Naive thymus-derived CD4-positive, alpha-beta T cell (primary cell): ENCODE measurements around the gene ZDBF2. TPM values are rescaled to one million over a fixed set of nuclear protein-coding genes. Genes with fewer than 3 reads are reported as not detected.

ENCODE experiments used
- ATAC-seq: fragments of 150-1000 bp; cut with Tn5 transposase; 2 replicates; pipeline ENCODE4 v1.10.0; 2021; ENCODE audit warnings: mild to moderate bottlenecking, moderate library complexity
- CTCF ChIA-PET: fragments of 350-600 bp; sonication (Branson Sonifier 250); formaldehyde crosslinking; loops from one replicate; lab custom pipeline; 2021; ENCODE audit warnings: antibody characterized with exemption; lab: Charles Lee
- POLR2A ChIA-PET: fragments of 350-600 bp; sonication (Branson Sonifier 250); formaldehyde crosslinking; loops from one replicate; lab custom pipeline; 2021; ENCODE audit warnings: antibody characterized with exemption, inconsistent platforms; lab: Charles Lee
- DNase-seq, 9 donors: peaks; one replicate each; pipeline versions ENCODE4 v3.0.0 to v3.0.0-alpha.2; 2020 to 2022; ENCODE audit warnings: mixed read lengths in 1 of 9
- H3K27ac ChIP-seq: one replicate; pipeline ENCODE4 v1.7.0; 2013; ENCODE audit warnings: mild to moderate bottlenecking, low read depth, low read length, moderate library complexity
- H3K27me3 ChIP-seq, 2 donors: one replicate each; pipeline ENCODE4 v1.7.0; 2013; ENCODE audit warnings: low read length in 2 of 2, mild to moderate bottlenecking in 2 of 2, moderate library complexity in 2 of 2; ENCODE audit not compliant: control insufficient read depth in 2 of 2, insufficient read depth in 2 of 2
- H3K36me3 ChIP-seq, 3 experiments: 1 replicate in 2 of 3; 2 replicates in 1 of 3; pipeline ENCODE4 v1.7.0; 2013; ENCODE audit warnings: low read length in 3 of 3, mild to moderate bottlenecking in 3 of 3, moderate library complexity in 1 of 3; ENCODE audit not compliant: insufficient read depth in 3 of 3, control insufficient read depth in 2 of 3
- H3K4me1 ChIP-seq, 2 donors: one replicate each; pipeline ENCODE4 v1.7.0; 2013; ENCODE audit warnings: low read length in 2 of 2, mild to moderate bottlenecking in 2 of 2, moderate library complexity in 1 of 2; ENCODE audit not compliant: control insufficient read depth in 2 of 2, insufficient read depth in 2 of 2
- H3K4me3 ChIP-seq: 2 replicates; pipeline ENCODE4 v1.7.0; 2013; ENCODE audit warnings: mild to moderate bottlenecking, low read length
- H3K9me3 ChIP-seq, 3 experiments: 1 replicate in 2 of 3; 2 replicates in 1 of 3; pipeline ENCODE4 v1.7.0; 2013; ENCODE audit warnings: low read length in 3 of 3; ENCODE audit not compliant: control insufficient read depth in 2 of 3
- H3K27ac Mint-ChIP-seq, 9 donors: one replicate each; pipeline ENCODE4 v1.8.0; 2020 to 2022; ENCODE audit warnings: mixed read lengths in 9 of 9, mild to moderate bottlenecking in 8 of 9, moderate library complexity in 5 of 9, inconsistent platforms in 2 of 9
- H3K27me3 Mint-ChIP-seq, 5 donors: one replicate each; pipeline ENCODE4 v1.8.0; 2021 to 2022; ENCODE audit warnings: mixed read lengths in 5 of 5, mild to moderate bottlenecking in 1 of 5
- H3K36me3 Mint-ChIP-seq, 5 donors: one replicate each; pipeline ENCODE4 v1.8.0; 2020 to 2022; ENCODE audit warnings: mixed read lengths in 5 of 5, mild to moderate bottlenecking in 3 of 5, inconsistent platforms in 1 of 5
- H3K4me1 Mint-ChIP-seq, 7 donors: one replicate each; pipeline ENCODE4 v1.8.0; 2020 to 2022; ENCODE audit warnings: mixed read lengths in 7 of 7, mild to moderate bottlenecking in 3 of 7, inconsistent platforms in 1 of 7
- H3K4me3 Mint-ChIP-seq, 10 donors: one replicate each; pipeline ENCODE4 v1.8.0; 2020 to 2022; ENCODE audit warnings: mild to moderate bottlenecking in 10 of 10, mixed read lengths in 10 of 10, moderate library complexity in 6 of 10, inconsistent platforms in 2 of 10
- H3K9me3 Mint-ChIP-seq, 11 donors: one replicate each; pipeline ENCODE4 v1.8.0; 2020 to 2022; ENCODE audit warnings: mixed read lengths in 11 of 11, mild to moderate bottlenecking in 4 of 11, inconsistent platforms in 1 of 11, moderate library complexity in 1 of 11
- intact Hi-C, 2 donors: fragments of 100-400 bp; cut with micrococcal nuclease; formaldehyde crosslinking; loops; one replicate each; pipeline ENCODE4 v1.15.1; 2023
- polyA plus RNA-seq, 2 donors: library from polyadenylated mRNA; unstranded; fragments of 300-500 nt; fragmentation: Illumina TruSeq; gene quantifications; one replicate each; pipeline ENCODE4 v1.2.3, GENCODE V29; 2021
- total RNA-seq, 6 experiments: library from RNA in 5 of 6; stranded (reverse) in 5 of 6; gene quantifications; 1 replicate in 5 of 6; 2 replicates in 1 of 6; pipeline ENCODE4 v1.2.3 and lab custom pipeline; 2021 to 2026

Gene ZDBF2
- total and polyA plus RNA-seq, 7 experiments from 2014 or later: 4.4 to 22.4 (median 15.7) TPM

- no peaks in the 10 kb centered on the region for H3K36me3 ChIP-seq
- no peak for ATAC-seq
- H3K4me3 ChIP-seq: no peak overlapping the region
- intact Hi-C loops: no loop called here
- no peak overlapping the region for H3K27ac Mint-ChIP-seq
- DNase-seq: no peak
- H3K9me3 ChIP-seq: no peaks in the 10 kb centered on the region
- H3K27ac ChIP-seq: no peak overlapping the region
- H3K4me1 ChIP-seq: no peaks in the 10 kb centered on the region
- no peaks in the 10 kb centered on the region for H3K36me3 Mint-ChIP-seq
- peaks cover 0 to 5% (median 0%) of the 10 kb centered on the region in 11 donors for H3K9me3 Mint-ChIP-seq
- no peak overlapping the region for H3K4me3 Mint-ChIP-seq
- H3K4me1 Mint-ChIP-seq: no peaks in the 10 kb centered on the region
- POLR2A ChIA-PET: no interaction called here
- no peaks in the 10 kb centered on the region for H3K27me3 ChIP-seq
- peaks cover 0 to 18% (median 4%) of the 10 kb centered on the region in 5 donors for H3K27me3 Mint-ChIP-seq
- CTCF ChIA-PET: no interaction called here
These were observed 54.5 kb downstream of the ZDBF2 start for GRCh38 chr2:206328974-206329373.

- H3K36me3 Mint-ChIP-seq: no peaks in the 10 kb centered on the region
- H3K9me3 Mint-ChIP-seq: peaks cover 0 to 3% (median 0%) of the 10 kb centered on the region in 11 donors
- Histone ChIP-seq H3K4me3 (no peak overlapping the region), H3K36me3 (no peaks in the 10 kb centered on the region), H3K27me3 (no peaks in the 10 kb centered on the region), H3K9me3 (no peaks in the 10 kb centered on the region), H3K27ac (no peak overlapping the region), H3K4me1 (no peaks in the 10 kb centered on the region)
- no peak for DNase-seq
- intact Hi-C loops: no loop called here
- H3K4me1 Mint-ChIP-seq: no peaks in the 10 kb centered on the region
- CTCF ChIA-PET: no interaction called here
- ATAC-seq: no peak
- H3K27me3 Mint-ChIP-seq: peaks cover 0 to 13% (median 0%) of the 10 kb centered on the region in 5 donors
- H3K27ac Mint-ChIP-seq: no peak overlapping the region
- POLR2A ChIA-PET: no interaction called here
- H3K4me3 Mint-ChIP-seq: no peak overlapping the region
These were observed 62.4 kb downstream of the ZDBF2 start for GRCh38 chr2:206336861-206337260.

GRCh38 chr2:206337956-206338355 lies 63.5 kb downstream of the ZDBF2 start:
- Histone ChIP-seq H3K4me3 (no peak overlapping the region), H3K27ac (no peak overlapping the region), H3K27me3 (no peaks in the 10 kb centered on the region), H3K4me1 (no peaks in the 10 kb centered on the region), H3K36me3 (no peaks in the 10 kb centered on the region), H3K9me3 (no peaks in the 10 kb centered on the region)
- Mint-ChIP-seq H3K4me1 (no peaks in the 10 kb centered on the region), H3K27ac (no peak overlapping the region), H3K36me3 (no peaks in the 10 kb centered on the region), H3K27me3 (peaks cover 0 to 12% (median 2%) of the 10 kb centered on the region in 5 donors), H3K9me3 (peaks cover 0 to 3% (median 0%) of the 10 kb centered on the region in 11 donors), H3K4me3 (no peak overlapping the region)
- ChIA-PET CTCF (no interaction called here), POLR2A (no interaction called here)
- DNase-seq: no peak
- ATAC-seq: no peak
- intact Hi-C loops: no loop called here

- no peak for ATAC-seq
- no peak overlapping the region for H3K27ac Mint-ChIP-seq
- H3K4me1 ChIP-seq: no peaks in the 10 kb centered on the region
- peaks cover 4 to 19% (median 9%) of the 10 kb centered on the region in 5 donors for H3K27me3 Mint-ChIP-seq
- intact Hi-C loops: no loop called here
- peaks cover 0 to 11% (median 0%) of the 10 kb centered on the region in 11 donors for H3K9me3 Mint-ChIP-seq
- H3K36me3 ChIP-seq: no peaks in the 10 kb centered on the region
- POLR2A ChIA-PET: no interaction called here
- H3K4me3 Mint-ChIP-seq: no peak overlapping the region
- H3K4me3 ChIP-seq: no peak overlapping the region
- H3K9me3 ChIP-seq: no peaks in the 10 kb centered on the region
- CTCF ChIA-PET: no interaction called here
- no peaks in the 10 kb centered on the region for H3K4me1 Mint-ChIP-seq
- H3K27me3 ChIP-seq: no peaks in the 10 kb centered on the region
- H3K36me3 Mint-ChIP-seq: peaks cover 0 to 10% (median 0%) of the 10 kb centered on the region in 5 donors
- no peak for DNase-seq
- H3K27ac ChIP-seq: no peak overlapping the region
These were observed 66.9 kb downstream of the ZDBF2 start for GRCh38 chr2:206341396-206341795.

- ChIA-PET POLR2A (no interaction called here), CTCF (no interaction called here)
- Histone ChIP-seq H3K27ac (no peak overlapping the region), H3K4me3 (no peak overlapping the region), H3K36me3 (no peaks in the 10 kb centered on the region), H3K4me1 (no peaks in the 10 kb centered on the region), H3K27me3 (no peaks in the 10 kb centered on the region), H3K9me3 (no peaks in the 10 kb centered on the region)
- intact Hi-C loops: no loop called here
- Mint-ChIP-seq H3K27me3 (peaks cover 4 to 19% (median 11%) of the 10 kb centered on the region in 5 donors), H3K36me3 (peaks cover 0 to 10% (median 0%) of the 10 kb centered on the region in 5 donors), H3K27ac (no peak overlapping the region), H3K4me1 (no peaks in the 10 kb centered on the region), H3K9me3 (peaks cover 0 to 11% (median 0%) of the 10 kb centered on the region in 11 donors), H3K4me3 (no peak overlapping the region)
- DNase-seq (no peak), ATAC-seq (no peak)
These were observed 68.7 kb downstream of the ZDBF2 start for GRCh38 chr2:206343144-206343543.

GRCh38 chr2:206343816-206344215 lies 69.4 kb downstream of the ZDBF2 start:
- no peak overlapping the region for H3K27ac Mint-ChIP-seq
- peaks cover 0 to 10% (median 0%) of the 10 kb centered on the region in 5 donors for H3K36me3 Mint-ChIP-seq
- Histone ChIP-seq H3K4me1 (no peaks in the 10 kb centered on the region), H3K36me3 (no peaks in the 10 kb centered on the region), H3K27ac (no peak overlapping the region), H3K27me3 (no peaks in the 10 kb centered on the region), H3K9me3 (no peaks in the 10 kb centered on the region), H3K4me3 (no peak overlapping the region)
- CTCF ChIA-PET: no interaction called here
- intact Hi-C loops: no loop called here
- POLR2A ChIA-PET: no interaction called here
- no peaks in the 10 kb centered on the region for H3K4me1 Mint-ChIP-seq
- peaks cover 4 to 19% (median 15%) of the 10 kb centered on the region in 5 donors for H3K27me3 Mint-ChIP-seq
- peaks cover 0 to 11% (median 1%) of the 10 kb centered on the region in 11 donors for H3K9me3 Mint-ChIP-seq
- no peak overlapping the region for H3K4me3 Mint-ChIP-seq
- DNase-seq: no peak
- ATAC-seq: no peak

GRCh38 chr2:206345606-206346005 lies 71.1 kb downstream of the ZDBF2 start:
- peaks cover under 1 to 20% (median 15%) of the 10 kb centered on the region in 5 donors for H3K27me3 Mint-ChIP-seq
- Histone ChIP-seq H3K36me3 (no peaks in the 10 kb centered on the region), H3K27ac (no peak overlapping the region), H3K4me3 (no peak overlapping the region), H3K9me3 (no peaks in the 10 kb centered on the region), H3K4me1 (no peaks in the 10 kb centered on the region), H3K27me3 (no peaks in the 10 kb centered on the region)
- no peak overlapping the region for H3K27ac Mint-ChIP-seq
- H3K9me3 Mint-ChIP-seq: peaks cover 0 to 12% (median 9%) of the 10 kb centered on the region in 11 donors
- intact Hi-C loops: no loop called here
- peaks cover 0 to 10% (median 0%) of the 10 kb centered on the region in 5 donors for H3K36me3 Mint-ChIP-seq
- DNase-seq: no peak
- CTCF ChIA-PET: no interaction called here
- no peak for ATAC-seq
- POLR2A ChIA-PET: no interaction called here
- H3K4me3 Mint-ChIP-seq: no peak overlapping the region
- no peaks in the 10 kb centered on the region for H3K4me1 Mint-ChIP-seq
